Measurements from ENCODE around the gene TSHZ2.
"Not testable (repeated sequence)": the region's sequence is repeated elsewhere in the genome, so short reads cannot be mapped to it uniquely, and the experiment has no call there.

Gene TSHZ2

DNA sequence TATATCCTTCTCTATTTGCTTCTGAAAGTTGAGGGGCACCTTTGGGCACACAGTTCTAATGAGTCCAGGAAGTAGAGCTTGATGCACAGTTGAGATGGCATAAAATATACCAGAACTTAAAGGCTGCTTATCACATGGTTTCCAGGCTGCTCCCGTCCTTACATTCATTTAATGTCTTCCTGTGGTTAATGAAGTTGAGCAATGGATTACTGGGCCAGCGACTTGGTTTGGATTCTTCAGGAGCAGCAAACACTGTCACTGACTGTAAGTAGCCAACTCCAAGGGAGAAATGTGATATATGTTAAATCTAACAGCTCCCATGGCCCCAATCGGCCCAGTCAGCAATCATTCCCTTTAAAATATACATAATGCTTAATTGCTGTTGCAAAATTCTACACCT, 9.0 kb upstream of the TSHZ2 start:
- Histone ChIP-seq H3K36me3 (ENCODE audit: control insufficient read depth in 4 of 4, insufficient read depth in 4 of 4, low read length in 3 of 4) (no peaks in the 10 kb centered on the region), H3K27ac (ENCODE audit: insufficient read depth in 1 of 2, low read depth in 1 of 2, low read length in 2 of 2, poor library complexity in 1 of 2, severe bottlenecking in 2 of 2) (no peak overlapping the region), H3K9me3 (ENCODE audit: control extremely low read depth in 1 of 5, control insufficient read depth in 4 of 5, insufficient read depth in 2 of 5, low read depth in 1 of 5, low read length in 4 of 5) (no peaks in the 10 kb centered on the region), H3K4me3 (ENCODE audit: control insufficient read depth in 1 of 7, extremely low read depth in 1 of 7, insufficient read depth in 4 of 7, low read depth in 2 of 7, low read length in 6 of 7) (no peak overlapping the region), H3K4me1 (ENCODE audit: control extremely low read depth in 1 of 4, control insufficient read depth in 4 of 4, insufficient read depth in 4 of 4, low read length in 3 of 4) (no peaks in the 10 kb centered on the region), H3K27me3 (replicated peaks in 2 of 5; ENCODE audit: control insufficient read depth in 4 of 5, insufficient read depth in 5 of 5, low read length in 4 of 5) (peaks cover 0 to 14% (median 2%) of the 10 kb centered on the region in 5 experiments)
- ChIA-PET POLR2A (no interaction called here), CTCF (no interaction called here)
- no peak for DNase-seq
- WGBS (ENCODE audit: insufficient coverage) = no CpG with 5 or more reads among the region's 3 CpGs

DNA sequence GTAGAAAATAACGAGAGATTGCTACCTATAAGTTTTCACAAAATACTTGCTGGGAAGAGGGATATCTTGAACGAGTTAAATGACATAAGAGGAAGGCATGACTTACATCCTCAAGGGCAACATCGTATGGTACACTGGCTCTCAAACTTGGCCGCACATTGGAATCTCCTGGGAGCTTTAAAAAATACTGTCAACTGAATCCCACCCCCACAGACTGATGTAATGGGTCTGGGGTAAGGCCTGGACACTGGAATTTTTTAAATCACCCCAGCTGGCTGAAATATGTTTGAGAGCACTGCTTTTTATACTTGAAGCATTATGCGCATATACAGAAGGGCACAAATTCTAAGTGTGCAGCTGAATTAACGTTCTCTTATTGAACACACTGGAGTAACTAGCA, 8.0 kb upstream of the TSHZ2 start:
- ChIA-PET POLR2A (no interaction called here), CTCF (no interaction called here)
- DNase-seq = no peak
- H3K4me3 ChIP-seq (ENCODE audit: control insufficient read depth in 1 of 7, extremely low read depth in 1 of 7, insufficient read depth in 4 of 7, low read depth in 2 of 7, low read length in 6 of 7) = no peak overlapping the region
- H3K27ac ChIP-seq (ENCODE audit: insufficient read depth in 1 of 2, low read depth in 1 of 2, low read length in 2 of 2, poor library complexity in 1 of 2, severe bottlenecking in 2 of 2) = no peak overlapping the region
- no peaks in the 10 kb centered on the region for H3K9me3 ChIP-seq (ENCODE audit: control extremely low read depth in 1 of 5, control insufficient read depth in 4 of 5, insufficient read depth in 2 of 5, low read depth in 1 of 5, low read length in 4 of 5)
- peaks cover 0 to 14% (median 2%) of the 10 kb centered on the region in 5 experiments for H3K27me3 ChIP-seq (replicated peaks in 2 of 5; ENCODE audit: control insufficient read depth in 4 of 5, insufficient read depth in 5 of 5, low read length in 4 of 5)
- no peaks in the 10 kb centered on the region for H3K36me3 ChIP-seq (ENCODE audit: control insufficient read depth in 4 of 4, insufficient read depth in 4 of 4, low read length in 3 of 4)
- 27% methylated on average over 4 of the region's 6 CpGs for WGBS (ENCODE audit: insufficient coverage)
- no peaks in the 10 kb centered on the region for H3K4me1 ChIP-seq (ENCODE audit: control extremely low read depth in 1 of 4, control insufficient read depth in 4 of 4, insufficient read depth in 4 of 4, low read length in 3 of 4)

GRCh38 chr20:52965380-52965779, 6.8 kb upstream of the TSHZ2 start:
- H3K27ac ChIP-seq (ENCODE audit: insufficient read depth in 1 of 2, low read depth in 1 of 2, low read length in 2 of 2, poor library complexity in 1 of 2, severe bottlenecking in 2 of 2) = no peak overlapping the region
- no CpG with 5 or more reads among the region's 1 CpG for WGBS (ENCODE audit: insufficient coverage)
- H3K36me3 ChIP-seq (ENCODE audit: control insufficient read depth in 4 of 4, insufficient read depth in 4 of 4, low read length in 3 of 4) = no peaks in the 10 kb centered on the region
- DNase-seq = no peak
- peaks cover 0 to 21% (median 2%) of the 10 kb centered on the region in 5 experiments for H3K27me3 ChIP-seq (replicated peaks in 2 of 5; ENCODE audit: control insufficient read depth in 4 of 5, insufficient read depth in 5 of 5, low read length in 4 of 5)
- no peaks in the 10 kb centered on the region for H3K4me1 ChIP-seq (ENCODE audit: control extremely low read depth in 1 of 4, control insufficient read depth in 4 of 4, insufficient read depth in 4 of 4, low read length in 3 of 4)
- no peaks in the 10 kb centered on the region for H3K9me3 ChIP-seq (ENCODE audit: control extremely low read depth in 1 of 5, control insufficient read depth in 4 of 5, insufficient read depth in 2 of 5, low read depth in 1 of 5, low read length in 4 of 5)
- H3K4me3 ChIP-seq (ENCODE audit: control insufficient read depth in 1 of 7, extremely low read depth in 1 of 7, insufficient read depth in 4 of 7, low read depth in 2 of 7, low read length in 6 of 7) = no peak overlapping the region
- POLR2A ChIA-PET = no interaction called here
- CTCF ChIA-PET = no interaction called here

DNA sequence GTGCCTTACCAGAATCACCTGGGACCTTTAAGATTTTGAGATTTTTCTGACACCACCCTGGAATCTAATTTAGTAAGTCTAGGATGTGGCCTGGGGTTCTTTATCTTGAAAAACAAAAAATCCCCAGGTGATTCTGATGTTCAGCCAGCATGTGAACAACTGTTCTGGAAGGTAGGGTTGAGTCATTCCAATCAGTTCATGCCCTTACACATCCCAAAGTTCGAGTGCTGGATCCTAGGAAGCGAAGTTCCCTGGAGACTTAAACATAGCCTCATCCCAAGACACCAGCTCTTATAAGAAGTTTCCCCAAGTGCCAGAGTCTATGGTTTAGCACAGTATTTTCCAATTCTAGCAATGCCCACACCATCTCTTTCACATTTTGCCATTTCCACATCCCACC, 6.3 kb upstream of the TSHZ2 start:
- WGBS (ENCODE audit: insufficient coverage) = 92% methylated on average over 2 of the region's 2 CpGs
- Histone ChIP-seq H3K27me3 (replicated peaks in 2 of 5; ENCODE audit: control insufficient read depth in 4 of 5, insufficient read depth in 5 of 5, low read length in 4 of 5) (peaks cover 0 to 25% (median 2%) of the 10 kb centered on the region in 5 experiments), H3K4me1 (ENCODE audit: control extremely low read depth in 1 of 4, control insufficient read depth in 4 of 4, insufficient read depth in 4 of 4, low read length in 3 of 4) (no peaks in the 10 kb centered on the region), H3K4me3 (ENCODE audit: control insufficient read depth in 1 of 7, extremely low read depth in 1 of 7, insufficient read depth in 4 of 7, low read depth in 2 of 7, low read length in 6 of 7) (no peak overlapping the region), H3K36me3 (ENCODE audit: control insufficient read depth in 4 of 4, insufficient read depth in 4 of 4, low read length in 3 of 4) (no peaks in the 10 kb centered on the region), H3K9me3 (ENCODE audit: control extremely low read depth in 1 of 5, control insufficient read depth in 4 of 5, insufficient read depth in 2 of 5, low read depth in 1 of 5, low read length in 4 of 5) (no peaks in the 10 kb centered on the region), H3K27ac (ENCODE audit: insufficient read depth in 1 of 2, low read depth in 1 of 2, low read length in 2 of 2, poor library complexity in 1 of 2, severe bottlenecking in 2 of 2) (no peak overlapping the region)
- CTCF ChIA-PET = no interaction called here
- no peak for DNase-seq
- POLR2A ChIA-PET = no interaction called here

DNA sequence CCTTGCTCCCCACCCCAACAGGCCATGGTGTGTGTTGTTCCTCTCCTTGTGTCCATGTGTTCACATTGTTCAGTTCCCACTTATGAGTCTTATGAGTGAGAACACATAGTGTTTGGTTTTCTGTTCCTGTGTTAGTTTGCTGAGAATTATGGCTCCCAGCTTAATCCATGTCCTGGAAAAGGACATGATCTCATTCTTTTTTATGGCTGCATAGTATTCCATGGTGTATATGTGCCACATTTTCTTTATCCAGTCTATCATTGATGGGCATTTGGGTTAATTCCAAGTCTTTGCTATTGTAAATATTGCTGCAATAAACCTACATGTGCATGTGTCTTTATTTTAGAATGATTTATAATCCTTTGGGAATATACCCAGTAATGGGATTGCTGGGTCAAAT, 5.6 kb upstream of the TSHZ2 start:
- DNase-seq; CTCF ChIA-PET; H3K9me3 ChIP-seq (ENCODE audit: control extremely low read depth in 1 of 5, control insufficient read depth in 4 of 5, insufficient read depth in 2 of 5, low read depth in 1 of 5, low read length in 4 of 5); H3K4me3 ChIP-seq (ENCODE audit: control insufficient read depth in 1 of 7, extremely low read depth in 1 of 7, insufficient read depth in 4 of 7, low read depth in 2 of 7, low read length in 6 of 7); POLR2A ChIA-PET; H3K27ac ChIP-seq (ENCODE audit: insufficient read depth in 1 of 2, low read depth in 1 of 2, low read length in 2 of 2, poor library complexity in 1 of 2, severe bottlenecking in 2 of 2); H3K4me1 ChIP-seq (ENCODE audit: control extremely low read depth in 1 of 4, control insufficient read depth in 4 of 4, insufficient read depth in 4 of 4, low read length in 3 of 4); H3K36me3 ChIP-seq (ENCODE audit: control insufficient read depth in 4 of 4, insufficient read depth in 4 of 4, low read length in 3 of 4): not testable (repeated sequence)
- H3K27me3 ChIP-seq (replicated peaks in 2 of 5; ENCODE audit: control insufficient read depth in 4 of 5, insufficient read depth in 5 of 5, low read length in 4 of 5) = peaks cover 4 to 32% (median 6%) of the 10 kb centered on the region in 5 experiments

DNA sequence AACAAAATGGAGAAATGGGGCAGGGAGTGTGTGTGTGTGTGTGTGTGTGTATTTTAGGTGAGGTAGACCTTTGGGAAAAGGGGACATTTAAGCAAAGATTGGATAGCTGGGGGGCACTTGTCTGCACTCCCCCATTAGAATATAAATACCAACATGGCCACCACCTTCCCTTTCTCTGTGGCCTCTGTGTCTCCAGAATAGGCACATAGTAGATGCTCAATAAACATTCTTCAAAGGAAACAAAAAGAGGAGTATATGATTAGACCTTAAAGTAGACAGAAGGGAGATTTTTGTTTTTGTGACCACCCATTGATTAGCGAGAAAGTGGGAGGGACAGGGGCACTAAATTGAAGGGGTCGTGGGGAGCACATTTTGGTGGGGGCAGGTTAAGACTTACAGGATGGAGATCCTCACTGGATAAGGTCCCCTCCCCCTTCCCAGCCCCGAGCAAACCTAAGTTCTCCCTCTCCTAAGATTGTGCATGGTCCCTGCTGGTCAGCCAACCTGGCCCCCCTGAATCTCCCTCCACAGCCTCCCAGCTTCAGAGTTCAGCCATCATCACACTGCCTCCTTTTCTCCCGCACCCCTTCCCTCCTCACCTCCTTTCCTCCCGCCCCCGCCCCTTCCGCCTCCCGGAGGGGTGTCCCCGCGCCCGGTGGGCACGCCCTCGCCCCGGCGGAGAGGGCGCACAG, 514 bp upstream of the TSHZ2 start:
- peaks cover 14 to 67% (median 19%) of the 10 kb centered on the region in 5 experiments for H3K27me3 ChIP-seq (replicated peaks in 2 of 5; ENCODE audit: control insufficient read depth in 4 of 5, insufficient read depth in 5 of 5, low read length in 4 of 5)
- H3K36me3 ChIP-seq (ENCODE audit: control insufficient read depth in 4 of 4, insufficient read depth in 4 of 4, low read length in 3 of 4) = no peaks in the 10 kb centered on the region
- POLR2A ChIA-PET = no interaction called here
- WGBS (ENCODE audit: insufficient coverage) = 7% methylated on average over 3 of the region's 16 CpGs
- peak overlapping the region in 1 of 7 experiments; percentile 16 for H3K4me3 ChIP-seq (ENCODE audit: control insufficient read depth in 1 of 7, extremely low read depth in 1 of 7, insufficient read depth in 4 of 7, low read depth in 2 of 7, low read length in 6 of 7)
- no peak overlapping the region for H3K27ac ChIP-seq (ENCODE audit: insufficient read depth in 1 of 2, low read depth in 1 of 2, low read length in 2 of 2, poor library complexity in 1 of 2, severe bottlenecking in 2 of 2)
- H3K9me3 ChIP-seq (ENCODE audit: control extremely low read depth in 1 of 5, control insufficient read depth in 4 of 5, insufficient read depth in 2 of 5, low read depth in 1 of 5, low read length in 4 of 5) = no peaks in the 10 kb centered on the region
- no peak for DNase-seq
- CTCF ChIA-PET = no interaction called here
- H3K4me1 ChIP-seq (ENCODE audit: control extremely low read depth in 1 of 4, control insufficient read depth in 4 of 4, insufficient read depth in 4 of 4, low read length in 3 of 4) = peaks cover 0 to 4% (median 0%) of the 10 kb centered on the region in 4 experiments

- no peak for DNase-seq
- Histone ChIP-seq H3K9me3 (ENCODE audit: control extremely low read depth in 1 of 5, control insufficient read depth in 4 of 5, insufficient read depth in 2 of 5, low read depth in 1 of 5, low read length in 4 of 5) (no peaks in the 10 kb centered on the region), H3K36me3 (ENCODE audit: control insufficient read depth in 4 of 4, insufficient read depth in 4 of 4, low read length in 3 of 4) (no peaks in the 10 kb centered on the region), H3K27me3 (replicated peaks in 2 of 5; ENCODE audit: control insufficient read depth in 4 of 5, insufficient read depth in 5 of 5, low read length in 4 of 5) (peaks cover 16 to 81% (median 21%) of the 10 kb centered on the region in 5 experiments), H3K4me3 (ENCODE audit: control insufficient read depth in 1 of 7, extremely low read depth in 1 of 7, insufficient read depth in 4 of 7, low read depth in 2 of 7, low read length in 6 of 7) (no peak overlapping the region), H3K27ac (ENCODE audit: insufficient read depth in 1 of 2, low read depth in 1 of 2, low read length in 2 of 2, poor library complexity in 1 of 2, severe bottlenecking in 2 of 2) (no peak overlapping the region), H3K4me1 (ENCODE audit: control extremely low read depth in 1 of 4, control insufficient read depth in 4 of 4, insufficient read depth in 4 of 4, low read length in 3 of 4) (peaks cover 0 to 4% (median 0%) of the 10 kb centered on the region in 4 experiments)
- ChIA-PET POLR2A (no interaction called here), CTCF (no interaction called here)
- 4% methylated on average over 31 of the region's 39 CpGs for WGBS (ENCODE audit: insufficient coverage)
Observed at GRCh38 chr20:52972965-52973819, 1.0 kb downstream of the TSHZ2 start.
